CD4-positive, alpha-beta T cell treated with Interferon alpha-2 for 1 hour (primary cell): ENCODE measurements around the gene ZNF516.

Experiments used
- DNase-seq, 2 donors: peaks; one replicate each; pipeline ENCODE4 v3.0.0-alpha.2; 2020 to 2022

Gene ZNF516

DNA sequence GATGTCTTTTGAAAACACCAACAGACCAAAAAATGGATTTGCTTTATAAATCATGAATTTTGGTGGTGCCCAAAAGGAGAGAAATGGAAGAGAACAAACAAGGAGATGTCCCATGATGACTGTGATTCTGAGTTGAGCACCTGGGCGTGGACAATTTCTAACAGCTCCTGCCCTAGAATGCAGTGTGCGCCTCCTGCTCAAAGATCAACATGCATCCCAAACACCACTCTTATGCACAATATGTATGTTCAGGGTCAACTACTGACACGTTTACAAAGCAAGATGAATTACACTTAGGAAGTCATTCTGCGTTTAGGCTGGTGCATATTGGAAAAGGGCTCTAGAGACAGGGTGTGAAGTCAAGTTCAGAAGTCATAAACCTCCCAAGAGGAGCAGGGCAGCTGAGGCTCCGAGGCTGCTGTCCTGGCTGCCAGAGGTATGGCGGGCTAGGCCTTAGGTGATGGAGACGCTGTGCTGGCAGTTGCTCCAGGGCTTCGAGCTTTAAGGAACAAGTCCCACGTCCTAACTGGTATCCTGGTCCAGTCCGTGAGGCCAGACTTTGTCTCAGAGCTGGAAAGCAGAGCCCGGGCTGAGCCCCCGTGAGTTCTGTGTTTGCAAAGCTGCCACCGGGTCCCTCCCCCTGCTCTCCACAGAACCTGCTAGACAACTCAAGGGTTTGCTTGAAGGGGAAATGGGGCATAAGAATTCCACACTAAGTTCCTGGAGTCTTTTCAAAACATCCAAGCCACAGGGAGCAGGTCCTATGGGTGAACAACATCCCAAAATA, 74.0 kb downstream of the ZNF516 start:
- DNase-seq, result no peak

DNA sequence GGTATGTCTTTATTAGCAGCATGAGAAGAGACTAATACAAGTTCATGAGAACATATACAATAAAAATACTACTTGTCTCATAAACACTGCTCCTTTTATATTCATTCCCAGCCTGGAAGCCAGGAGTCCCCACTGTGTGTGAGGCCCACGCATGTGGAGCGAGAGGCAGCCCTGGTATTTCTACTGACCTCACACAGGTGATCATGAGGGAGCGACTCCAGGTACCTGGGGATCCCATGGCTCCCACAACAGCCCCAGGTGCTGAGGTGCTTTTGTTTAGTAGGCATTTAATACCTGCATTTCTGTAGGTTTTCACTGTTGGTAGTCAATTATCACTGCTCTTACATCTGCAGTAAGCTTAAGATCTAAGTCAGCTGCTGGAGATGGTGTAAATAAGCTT, 75.2 kb downstream of the ZNF516 start:
- DNase-seq, result no peak

DNA sequence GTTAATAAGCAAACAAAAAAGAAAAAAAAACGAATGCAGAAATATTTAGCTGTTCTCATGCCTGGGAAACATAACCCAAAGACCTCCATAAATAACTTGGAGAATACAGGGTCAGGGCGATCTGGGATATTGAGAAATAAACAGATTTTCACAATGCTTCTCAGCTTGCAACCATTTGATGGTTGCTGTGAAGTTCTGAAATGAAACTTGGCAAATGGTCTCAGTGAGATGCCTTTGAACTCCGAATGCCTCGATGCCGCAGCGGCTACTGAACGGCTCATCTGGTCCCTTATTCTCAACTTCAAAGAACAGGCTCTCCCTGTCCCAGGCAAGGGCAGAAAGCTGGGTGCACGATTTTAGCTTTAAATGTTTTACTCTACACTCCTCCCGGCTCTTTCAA, 78.1 kb downstream of the ZNF516 start:
- DNase-seq, result no peak

DNA sequence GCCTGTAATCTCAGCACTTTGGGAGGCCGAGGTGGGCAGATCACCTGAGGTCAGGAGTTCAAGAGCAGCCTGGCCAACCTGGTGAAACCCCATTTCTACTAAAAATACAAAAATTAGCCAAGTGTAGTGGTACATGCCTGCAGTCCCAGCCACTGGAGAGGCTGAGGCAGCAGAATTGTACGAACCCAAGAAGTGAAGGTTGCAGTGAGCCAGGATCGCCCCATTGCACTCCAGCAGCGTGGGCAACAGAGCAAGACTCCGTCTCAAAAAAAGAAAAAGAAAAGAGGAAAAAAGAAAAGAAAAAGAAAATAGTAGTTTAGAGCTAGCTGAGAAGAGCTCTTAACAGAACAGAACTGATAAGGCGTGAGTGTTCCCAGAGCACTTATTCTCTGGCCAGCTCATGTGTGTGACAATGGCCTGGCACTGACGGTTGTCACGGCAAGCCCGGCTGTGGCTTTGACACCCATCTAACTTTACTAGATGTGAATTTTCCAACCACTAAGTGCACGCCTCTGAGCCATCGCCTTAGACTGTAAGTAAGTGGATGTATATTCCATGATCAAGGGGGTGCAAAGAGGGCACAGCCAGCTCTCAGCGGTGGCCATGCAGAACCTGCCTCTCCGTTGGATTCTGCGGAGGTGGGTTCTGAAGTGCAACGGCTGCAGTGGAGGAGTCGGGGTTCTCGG, 80.0 kb downstream of the ZNF516 start:
- DNase-seq, result no peak

DNA sequence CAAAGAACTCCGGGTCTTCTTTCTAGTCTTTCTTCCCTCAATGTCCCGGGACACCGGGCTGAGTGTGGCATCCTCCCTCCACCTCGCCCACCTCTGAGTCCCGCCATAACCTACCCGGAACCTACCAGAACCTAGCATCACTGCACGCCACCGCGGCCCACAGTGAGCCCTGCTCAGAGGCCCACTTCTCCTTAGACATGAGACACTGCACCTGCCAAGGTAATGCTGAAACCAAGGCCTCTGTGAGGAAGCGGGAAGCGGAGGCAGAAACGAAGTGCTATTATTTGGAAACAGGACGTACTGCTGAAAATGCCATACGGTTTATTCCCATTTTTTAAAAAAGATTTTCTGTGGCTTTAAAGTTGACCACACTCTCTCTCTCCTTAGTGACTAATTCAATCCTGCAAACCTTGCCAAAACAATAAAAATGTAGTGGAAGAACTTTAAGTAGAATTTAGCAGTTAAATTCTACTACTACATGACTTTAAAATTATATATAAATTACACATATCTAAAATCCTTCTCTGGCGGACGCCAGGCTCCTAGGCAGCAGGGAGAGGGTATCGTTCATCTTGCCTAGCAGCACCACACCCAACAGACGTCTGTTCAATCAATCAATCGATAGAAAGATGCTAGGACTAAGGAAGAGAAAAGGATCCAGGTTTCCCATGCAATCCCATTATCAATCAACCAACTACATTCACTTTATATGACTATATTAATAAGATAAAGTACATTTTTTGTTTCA, 82.0 kb downstream of the ZNF516 start:
- no peak for DNase-seq

DNA sequence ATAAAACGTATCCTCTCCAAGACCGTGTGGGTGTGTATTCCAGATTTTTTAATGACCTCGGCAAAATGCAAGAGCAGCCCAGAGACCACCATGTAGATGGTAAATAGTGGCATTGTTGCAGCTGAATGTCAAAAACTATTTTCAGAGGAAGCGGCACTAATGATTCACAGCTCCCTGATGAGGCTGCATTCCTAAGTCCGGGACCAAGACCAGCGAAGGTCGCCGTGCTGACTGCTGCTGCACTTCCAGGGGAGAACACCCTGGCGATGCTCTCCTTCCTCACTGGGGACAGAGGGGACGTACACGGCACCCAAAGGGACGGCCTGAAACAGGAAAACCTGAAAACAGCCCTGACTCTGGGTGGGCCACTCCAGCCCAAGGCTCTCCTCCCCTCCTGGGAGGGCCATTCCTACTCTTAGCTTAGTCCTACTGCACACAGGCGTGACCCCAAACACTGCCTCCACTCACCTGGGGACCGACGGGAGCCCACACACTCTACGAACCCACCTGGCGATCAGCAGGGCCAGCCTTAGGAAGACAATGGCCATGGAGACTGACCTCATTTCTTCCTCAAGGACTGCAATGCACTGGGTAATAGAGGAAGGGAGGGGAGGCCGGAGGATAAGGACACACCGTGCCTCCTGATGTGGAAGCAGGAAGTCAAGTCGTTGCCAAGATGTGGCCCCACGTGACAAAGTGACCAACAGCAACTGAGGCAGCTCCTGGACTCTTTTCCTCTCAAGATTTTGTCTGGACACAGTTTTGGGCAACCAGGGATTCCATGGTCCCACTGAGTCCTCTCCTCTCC, 82.8 kb downstream of the ZNF516 start:
- DNase-seq, result no peak

DNA sequence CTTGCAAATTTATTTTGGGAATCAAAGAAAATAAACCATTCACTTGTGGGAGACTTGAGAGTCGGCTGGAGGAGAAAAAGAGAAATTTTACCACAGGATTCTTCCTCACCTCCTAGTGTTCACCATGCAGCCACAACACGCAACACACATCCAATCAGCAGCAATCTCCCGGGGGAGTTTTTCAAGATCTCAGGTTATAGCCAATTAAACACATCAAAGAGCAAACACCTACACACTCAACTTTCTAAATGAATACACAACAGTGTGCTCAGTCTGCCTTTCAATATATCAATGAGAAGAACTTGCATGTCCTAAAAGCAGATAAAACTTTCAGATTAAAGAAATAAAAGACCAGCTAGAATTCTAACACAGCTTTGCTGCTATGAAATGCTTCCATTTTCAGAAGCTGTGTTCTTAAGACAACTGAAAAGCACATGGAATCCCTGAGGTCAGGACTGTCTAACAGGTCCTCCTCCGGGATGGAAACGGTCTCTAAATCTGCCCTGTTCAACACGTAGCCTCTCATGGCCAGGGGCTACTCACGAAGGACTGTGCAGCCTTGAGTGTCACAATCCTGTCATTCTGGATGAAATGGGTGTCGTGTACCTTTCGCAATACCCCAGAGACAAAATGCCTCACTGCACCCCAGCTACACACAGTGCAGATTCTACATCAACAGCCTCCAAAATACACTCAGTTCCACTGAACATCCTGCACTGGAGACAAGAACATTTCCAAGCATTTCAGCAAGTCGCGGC, 84.2 kb downstream of the ZNF516 start:
- no peak for DNase-seq

DNA sequence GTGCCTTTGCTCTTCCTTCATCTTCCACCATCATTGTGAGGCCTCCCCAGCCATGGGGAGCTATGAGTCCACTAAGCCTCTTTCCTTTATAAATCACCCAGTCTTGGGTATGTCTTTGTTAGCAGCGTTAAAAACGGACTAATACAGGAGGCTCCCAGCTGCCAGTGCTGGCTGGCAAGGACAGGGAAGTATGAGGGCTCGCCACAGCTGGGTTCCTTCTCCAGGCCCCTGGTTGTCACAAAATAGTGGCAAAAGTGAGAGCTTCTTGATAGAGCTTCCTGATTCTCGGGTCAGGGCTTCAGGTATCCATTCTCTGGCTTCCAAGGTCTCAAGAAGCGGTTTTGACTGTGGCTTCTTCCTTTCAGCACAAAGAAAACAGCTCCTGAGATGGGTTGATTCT, 85.0 kb downstream of the ZNF516 start:
- DNase-seq, result no peak

DNA sequence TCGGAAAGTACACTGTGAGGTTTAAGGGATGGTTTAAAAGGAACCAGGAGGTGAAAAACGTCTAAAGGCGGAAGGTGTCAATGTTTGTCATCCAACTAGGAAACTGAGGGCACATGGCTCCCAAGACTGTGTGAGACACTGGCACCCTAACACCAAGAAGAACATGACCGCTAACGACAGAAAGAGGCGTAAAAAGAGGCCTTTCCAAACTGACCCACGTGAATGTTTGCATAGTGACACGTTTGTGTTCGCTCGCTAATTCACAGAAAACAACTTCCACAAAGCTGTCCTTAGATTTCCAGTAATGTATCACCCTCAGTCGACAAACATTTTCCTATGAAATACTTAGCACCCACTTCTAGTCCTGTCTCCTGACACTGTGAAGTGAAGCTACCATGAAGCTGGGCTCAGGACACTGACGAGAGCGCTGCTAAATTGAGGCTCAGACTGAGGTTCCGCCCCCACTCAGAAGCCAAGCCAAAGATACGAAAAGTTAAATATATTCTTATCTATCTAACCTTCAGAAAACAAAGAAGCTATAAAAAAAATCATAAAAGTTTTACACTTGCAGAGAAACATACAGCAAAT, 86.5 kb downstream of the ZNF516 start:
- no peak for DNase-seq

DNA sequence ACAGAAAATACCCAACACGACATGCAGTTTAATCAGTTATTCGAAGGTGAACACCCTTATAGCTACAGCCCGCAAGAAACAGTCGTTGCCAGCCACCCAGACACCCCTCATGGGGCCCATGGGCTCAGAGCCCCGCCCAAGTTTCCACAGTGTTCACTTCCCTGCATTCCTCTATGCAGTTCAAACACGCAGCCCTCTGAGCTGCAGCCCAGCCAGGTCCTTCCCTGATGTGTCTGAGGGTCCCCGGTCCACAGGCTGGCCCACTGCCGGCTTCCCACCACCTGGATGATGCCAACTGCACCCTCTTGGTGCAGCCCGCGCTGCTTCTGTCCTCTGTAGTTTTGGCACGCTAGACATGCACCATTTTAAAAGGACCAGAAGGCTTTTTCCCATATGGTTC, 87.4 kb downstream of the ZNF516 start:
- DNase-seq, result no peak

DNA sequence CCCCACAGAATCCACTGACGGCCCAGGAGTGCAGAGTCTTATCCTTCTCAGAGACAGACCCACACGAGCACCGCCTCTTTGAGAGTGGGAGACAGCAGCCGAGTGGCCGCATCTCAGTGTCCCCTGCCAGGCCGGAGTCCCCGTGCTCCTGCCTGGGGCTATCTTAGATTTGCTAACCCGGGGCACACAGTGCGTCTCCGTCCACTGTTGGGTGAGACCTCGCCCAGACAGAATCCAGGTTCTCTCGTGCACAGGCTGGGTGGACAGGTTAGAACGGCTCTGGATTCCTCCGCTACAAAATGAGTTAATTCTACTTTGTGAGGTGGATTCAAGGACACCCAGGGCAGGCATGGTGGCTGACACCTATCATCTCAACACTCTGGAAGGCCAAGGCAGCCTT, 88.3 kb downstream of the ZNF516 start:
- no peak for DNase-seq

DNA sequence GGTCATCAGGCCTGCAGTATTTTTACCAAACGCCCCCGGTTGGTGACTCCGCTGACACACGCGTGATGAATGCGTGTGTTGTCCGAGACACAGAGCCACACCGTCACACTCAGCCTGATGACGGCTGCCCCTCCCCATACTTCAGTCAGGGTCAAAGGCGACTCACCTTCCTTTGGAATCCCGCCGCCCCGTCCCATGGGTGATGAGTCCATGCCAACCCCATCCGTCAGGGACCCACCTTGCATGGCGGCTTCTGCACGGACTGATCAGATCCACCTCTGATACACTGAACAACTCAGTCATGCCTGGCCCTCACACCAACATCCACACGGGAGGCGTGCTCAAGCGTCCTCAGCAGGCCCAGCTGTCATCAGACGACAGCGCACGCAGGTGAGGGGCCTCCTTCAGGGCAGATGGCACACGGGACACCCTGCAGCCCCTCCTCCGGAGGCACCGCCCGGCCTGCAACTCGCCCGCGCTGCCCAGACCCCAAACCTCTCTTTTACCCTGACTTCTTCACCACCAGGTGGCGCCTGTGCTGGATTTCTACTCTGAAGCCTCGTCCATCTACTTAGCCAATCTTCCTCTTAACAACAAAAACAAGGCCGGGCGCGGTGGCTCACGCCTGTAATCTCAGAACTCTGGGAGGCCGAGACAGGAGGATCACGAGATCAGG, 89.2 kb downstream of the ZNF516 start:
- peak in 1 of 2 donors; percentile 63 for DNase-seq

DNA sequence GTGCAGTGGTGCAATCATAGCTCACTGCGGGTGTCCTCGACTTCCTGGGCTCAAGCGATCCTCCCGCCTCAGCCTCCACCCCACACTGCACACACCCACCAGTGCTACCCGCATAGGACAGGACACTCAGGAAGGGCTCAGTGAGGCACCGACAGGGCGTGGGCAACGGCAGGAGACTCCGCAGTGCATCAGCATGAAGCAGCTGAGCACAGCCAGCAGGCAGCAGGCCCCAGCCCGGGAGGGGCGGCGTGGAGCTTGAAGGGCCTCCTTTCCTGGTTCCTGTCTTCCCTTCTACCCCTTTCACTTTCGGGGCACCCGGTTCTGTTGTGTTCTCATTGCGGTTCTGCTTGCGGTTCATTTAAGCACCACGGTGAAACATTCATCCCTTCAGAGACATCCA, 89.8 kb downstream of the ZNF516 start:
- no peak for DNase-seq

DNA sequence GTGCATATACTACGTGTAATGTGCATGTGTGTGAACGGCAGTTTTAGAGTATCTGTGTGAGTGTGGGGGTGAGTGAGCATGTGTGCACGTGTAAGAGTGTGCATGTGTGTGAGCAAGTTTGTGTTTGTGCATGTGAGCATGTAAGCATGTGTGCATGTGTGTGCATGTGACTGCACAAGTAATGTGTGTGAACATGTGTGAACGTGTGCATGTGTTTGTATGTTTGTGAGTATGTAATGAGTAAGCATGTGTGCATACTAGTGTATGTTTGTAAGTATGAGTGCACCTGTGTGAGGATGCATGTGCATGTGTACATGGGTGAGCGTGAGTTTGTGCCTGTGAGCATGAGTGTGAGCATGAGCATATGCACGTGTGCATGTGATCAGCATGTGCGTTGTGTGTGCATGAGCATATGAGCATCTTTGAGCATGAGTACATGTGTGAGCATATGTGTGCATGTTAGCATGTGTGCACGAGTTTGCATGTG, 90.7 kb downstream of the ZNF516 start:
- DNase-seq, result no peak

DNA sequence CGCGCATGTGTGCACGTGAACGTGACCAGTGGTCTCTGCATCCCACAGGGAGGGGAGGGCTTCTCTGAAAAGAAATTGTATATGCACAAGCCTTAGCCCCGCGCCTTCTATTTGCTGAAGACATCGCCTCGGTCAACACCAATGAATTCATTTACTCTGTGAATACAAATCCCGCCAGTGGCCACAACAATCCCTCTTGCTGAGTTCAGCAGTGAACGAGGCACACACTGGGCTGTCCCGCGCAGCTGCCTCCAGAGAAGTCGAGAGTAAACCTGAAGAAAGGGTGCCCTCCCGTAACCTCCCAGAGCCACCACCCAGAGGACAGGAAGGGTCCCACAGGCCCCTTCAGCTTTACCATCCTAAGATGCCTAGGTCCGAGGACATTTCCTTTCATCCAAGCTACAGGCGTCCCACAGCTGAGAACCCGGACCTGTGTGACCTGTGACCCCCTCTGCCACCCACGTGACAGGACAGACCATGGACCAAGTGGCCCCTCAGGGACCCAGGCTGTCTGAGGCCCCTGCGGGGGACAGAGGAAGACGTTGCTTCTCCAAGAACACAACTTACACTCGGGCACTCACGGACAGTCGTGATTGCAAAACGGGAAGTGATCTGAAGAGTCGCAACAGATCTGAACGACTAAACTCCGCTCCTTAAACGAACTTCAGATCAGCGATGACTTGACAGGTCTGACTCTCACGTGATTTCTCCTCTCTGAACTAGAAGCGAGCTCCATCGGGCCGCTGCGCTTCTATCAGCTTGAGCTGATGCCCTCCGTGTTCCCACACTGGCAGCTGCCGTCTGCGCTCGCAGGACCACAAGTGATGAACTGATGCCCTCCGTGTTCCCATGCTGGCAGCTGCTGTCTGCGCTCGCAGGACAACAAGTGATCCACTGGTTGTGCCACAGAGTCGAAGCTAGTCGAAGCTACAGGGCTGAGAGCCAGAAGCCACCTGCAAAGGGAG, 92.7 kb downstream of the ZNF516 start:
- no peak for DNase-seq

DNA sequence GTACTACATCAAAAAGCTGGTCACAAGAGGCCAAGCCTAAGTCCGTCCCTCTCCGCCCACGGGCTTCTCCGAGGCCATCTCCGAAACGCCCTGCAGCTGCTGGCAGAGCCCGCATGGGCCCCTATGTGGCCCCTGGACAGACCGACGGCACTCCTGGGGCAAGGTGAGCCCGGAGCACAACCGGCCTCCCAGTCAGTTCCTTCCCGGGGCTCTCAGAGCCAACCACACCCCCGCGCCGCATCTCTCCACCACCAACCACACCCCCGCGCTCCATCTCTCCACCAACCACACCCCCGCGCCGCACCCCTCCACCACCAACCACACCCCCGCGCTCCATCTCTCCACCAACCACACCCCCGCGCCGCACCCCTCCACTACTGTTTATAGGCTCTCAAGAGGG, 93.5 kb downstream of the ZNF516 start:
- DNase-seq, result no peak

DNA sequence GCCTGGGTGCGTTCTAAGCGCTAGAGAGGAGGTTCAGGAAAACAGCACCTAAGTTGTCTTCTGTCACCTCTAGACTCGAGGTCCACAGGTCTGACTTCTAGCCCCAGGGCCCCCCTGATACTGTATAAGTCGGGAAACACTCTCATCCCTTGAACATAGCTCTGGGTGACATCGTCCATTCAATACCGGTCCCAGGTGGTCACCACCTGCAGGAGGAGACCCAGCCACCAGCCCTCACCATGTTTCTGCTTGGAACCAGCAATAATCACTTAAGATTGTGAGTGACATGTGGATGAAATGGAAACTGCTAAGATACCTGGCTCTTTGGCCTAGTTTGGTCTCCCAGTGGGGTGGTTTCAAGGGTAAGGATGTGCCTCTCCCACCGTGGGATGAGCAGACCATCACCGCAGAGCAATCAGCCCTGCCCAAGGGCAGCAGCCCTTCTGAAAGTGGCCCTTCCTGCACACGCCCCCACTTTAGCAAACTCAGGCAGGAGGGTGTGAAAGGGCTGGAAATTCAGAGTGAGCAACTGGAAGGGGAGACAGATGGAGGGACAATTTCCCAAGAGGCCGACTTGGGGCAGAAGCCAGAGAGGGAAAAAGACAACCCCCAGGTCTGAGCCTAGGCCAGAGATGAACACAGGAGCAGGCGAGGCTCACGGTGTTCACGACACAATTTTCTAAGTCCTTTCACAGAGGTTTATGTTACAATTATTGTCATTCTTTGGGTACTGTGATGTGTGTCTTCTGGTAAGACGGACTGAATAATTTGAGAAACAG, 95.2 kb downstream of the ZNF516 start:
- DNase-seq, result no peak

DNA sequence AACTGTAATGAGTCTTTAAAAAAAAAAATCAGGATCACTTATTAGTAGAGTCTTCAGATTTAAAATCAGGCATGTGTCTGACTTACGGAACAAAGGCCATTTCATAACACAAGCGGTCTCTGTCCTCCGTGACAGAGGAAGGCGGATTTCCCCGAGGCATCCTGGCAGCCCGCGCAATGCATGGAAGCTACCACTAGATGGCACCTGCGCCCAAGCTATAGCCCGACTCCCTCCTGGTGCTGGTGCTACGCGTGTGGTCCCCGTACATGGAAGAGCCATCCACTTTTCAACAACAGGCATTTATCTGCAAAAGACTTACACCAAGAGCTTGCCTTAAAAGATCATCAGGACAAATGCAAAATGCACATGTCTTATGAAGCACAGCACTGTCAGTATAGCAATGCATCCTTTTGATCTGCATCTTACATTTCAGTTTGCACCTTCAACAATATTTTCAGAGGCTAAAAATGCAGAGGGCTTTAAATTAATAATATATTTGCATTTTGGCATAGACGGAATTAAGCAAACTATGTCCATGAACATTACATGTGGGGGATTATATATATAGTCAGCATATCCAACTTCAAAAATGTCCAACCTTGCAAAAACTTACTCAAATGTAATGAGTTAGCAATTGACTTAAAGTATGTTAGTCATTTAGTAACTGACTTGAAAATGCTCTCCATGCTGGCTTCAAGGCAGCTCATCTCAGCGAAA, 96.0 kb downstream of the ZNF516 start:
- DNase-seq, result peak; percentile 74 to 75
